Measurements from ENCODE around the gene BCORL1. TPM values are rescaled to one million over a fixed set of nuclear protein-coding genes. Genes with fewer than 3 reads are reported as not detected.
A peak's percentile ranks its signal among the peaks of the same experiment; 100 is the strongest.

The BCORL1 gene
- total RNA-seq, 4 donors from 2014 or later = 3.8 to 13.8 (median 10.5) TPM

DNA sequence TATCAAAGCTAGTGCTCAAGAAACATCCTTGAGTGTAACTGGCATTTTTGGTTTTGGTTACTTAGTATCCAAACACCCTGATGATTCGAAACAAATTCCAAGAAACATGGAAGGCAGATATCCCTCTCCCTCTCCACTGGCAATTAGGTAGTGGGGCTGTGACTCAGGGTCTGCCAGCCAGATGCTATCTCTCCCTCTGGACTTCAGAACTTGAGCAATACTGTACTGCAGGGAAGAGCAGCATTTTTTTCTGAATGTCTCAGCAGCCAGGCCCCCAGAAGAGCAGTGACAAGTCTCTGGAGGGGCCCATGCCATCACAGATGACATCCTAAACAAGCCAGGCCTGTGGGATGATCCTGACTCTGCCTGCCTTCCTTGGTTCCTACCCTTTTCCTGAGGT is 37.3 kb upstream of the BCORL1 start:
- H3K27ac ChIP-seq (replicated peaks in 1 of 4) = no peak overlapping the region
- WGBS = 100% methylated on average over 1 of the region's 1 CpG
- TF ChIP-seq EP300 (IDR thresholded peaks at IDR 0.05) (no peak), POLR2A (IDR thresholded peaks at IDR 0.05; ENCODE audit: low read depth) (no peak)
- no peak overlapping the region for H3K4me3 ChIP-seq
- H3K36me3 ChIP-seq = no peaks in the 10 kb centered on the region
- intact Hi-C loops (cut with DNase I) = no loop called here
- no peak for DNase-seq (ENCODE audit: extremely low spot score)
- H3K27me3 ChIP-seq = no peaks in the 10 kb centered on the region
- no peaks in the 10 kb centered on the region for H3K4me1 ChIP-seq
- no peaks in the 10 kb centered on the region for H3K9me3 ChIP-seq

DNA sequence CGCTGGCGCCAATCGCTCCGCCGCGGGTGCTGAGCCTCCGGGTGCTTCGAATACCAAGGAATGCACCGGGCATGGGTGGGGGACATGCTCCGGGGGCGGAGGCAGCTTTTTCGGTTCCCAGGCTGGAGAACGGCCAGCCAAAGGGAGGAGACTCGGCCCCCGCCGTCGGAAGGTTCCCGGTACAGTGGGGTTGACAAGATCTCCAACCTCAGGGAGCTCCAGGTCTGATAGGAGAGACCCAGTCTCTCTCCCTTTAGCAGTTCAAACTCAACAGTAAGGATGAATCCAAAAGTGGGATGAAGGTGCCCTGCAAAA is 29.1 kb upstream of the BCORL1 start:
- TF ChIP-seq POLR2A (IDR thresholded peaks at IDR 0.05; ENCODE audit: low read depth) = no peak
- no peak for TF ChIP-seq POLR2AphosphoS5 (IDR thresholded peaks at IDR 0.05)
- TF ChIP-seq, protein P1, sequence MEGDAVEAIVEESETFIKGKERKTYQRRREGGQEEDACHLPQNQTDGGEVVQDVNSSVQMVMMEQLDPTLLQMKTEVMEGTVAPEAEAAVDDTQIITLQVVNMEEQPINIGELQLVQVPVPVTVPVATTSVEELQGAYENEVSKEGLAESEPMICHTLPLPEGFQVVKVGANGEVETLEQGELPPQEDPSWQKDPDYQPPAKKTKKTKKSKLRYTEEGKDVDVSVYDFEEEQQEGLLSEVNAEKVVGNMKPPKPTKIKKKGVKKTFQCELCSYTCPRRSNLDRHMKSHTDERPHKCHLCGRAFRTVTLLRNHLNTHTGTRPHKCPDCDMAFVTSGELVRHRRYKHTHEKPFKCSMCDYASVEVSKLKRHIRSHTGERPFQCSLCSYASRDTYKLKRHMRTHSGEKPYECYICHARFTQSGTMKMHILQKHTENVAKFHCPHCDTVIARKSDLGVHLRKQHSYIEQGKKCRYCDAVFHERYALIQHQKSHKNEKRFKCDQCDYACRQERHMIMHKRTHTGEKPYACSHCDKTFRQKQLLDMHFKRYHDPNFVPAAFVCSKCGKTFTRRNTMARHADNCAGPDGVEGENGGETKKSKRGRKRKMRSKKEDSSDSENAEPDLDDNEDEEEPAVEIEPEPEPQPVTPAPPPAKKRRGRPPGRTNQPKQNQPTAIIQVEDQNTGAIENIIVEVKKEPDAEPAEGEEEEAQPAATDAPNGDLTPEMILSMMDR (IDR thresholded peaks at IDR 0.05) = no peak
- no peak for TF ChIP-seq EP300 (IDR thresholded peaks at IDR 0.05)
- DNase-seq (ENCODE audit: extremely low spot score) = no peak
- peak overlapping the region; percentile 42 to 57 (median 47) for H3K4me3 ChIP-seq
- H3K27me3 ChIP-seq = no peaks in the 10 kb centered on the region
- no peaks in the 10 kb centered on the region for H3K36me3 ChIP-seq
- peaks cover 4 to 27% (median 17%) of the 10 kb centered on the region in 4 donors for H3K4me1 ChIP-seq
- 50% methylated on average over 2 of the region's 18 CpGs for WGBS
- no peak overlapping the region for H3K27ac ChIP-seq (replicated peaks in 1 of 4)
- intact Hi-C loops (cut with DNase I) = no loop called here
- H3K9me3 ChIP-seq = no peaks in the 10 kb centered on the region

DNA sequence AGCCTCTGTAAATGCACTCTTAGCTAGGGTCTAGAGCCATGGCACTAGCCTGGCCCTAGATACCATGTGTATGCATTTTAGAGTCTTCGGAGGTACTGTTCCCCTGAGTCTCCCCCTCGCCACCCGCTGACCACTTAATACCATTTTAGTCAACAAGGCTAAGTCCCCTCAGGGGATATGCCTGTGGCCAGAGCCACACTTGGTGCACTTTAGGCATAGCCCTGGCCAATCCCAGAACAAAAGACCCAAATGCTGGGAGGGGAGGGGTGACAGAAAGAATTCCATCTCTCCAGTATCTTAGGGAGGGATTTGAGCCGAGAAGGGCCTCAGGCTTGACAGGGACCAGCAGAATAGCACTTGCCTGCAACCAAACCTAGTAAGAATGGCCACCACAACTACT is 28.6 kb upstream of the BCORL1 start:
- Histone ChIP-seq H3K27ac (replicated peaks in 1 of 4) (no peak overlapping the region), H3K4me1 (peaks cover 4 to 27% (median 17%) of the 10 kb centered on the region in 4 donors), H3K9me3 (no peaks in the 10 kb centered on the region), H3K4me3 (no peak overlapping the region), H3K36me3 (no peaks in the 10 kb centered on the region), H3K27me3 (no peaks in the 10 kb centered on the region)
- intact Hi-C loops (cut with DNase I) = no loop called here
- TF ChIP-seq EP300 (IDR thresholded peaks at IDR 0.05) (no peak), POLR2AphosphoS5 (IDR thresholded peaks at IDR 0.05) (no peak), POLR2A (IDR thresholded peaks at IDR 0.05; ENCODE audit: low read depth) (no peak)
- TF ChIP-seq, protein P1 (IDR thresholded peaks at IDR 0.05) = no peak
- DNase-seq (ENCODE audit: extremely low spot score) = no peak
- WGBS = 68% methylated on average over 3 of the region's 4 CpGs

DNA sequence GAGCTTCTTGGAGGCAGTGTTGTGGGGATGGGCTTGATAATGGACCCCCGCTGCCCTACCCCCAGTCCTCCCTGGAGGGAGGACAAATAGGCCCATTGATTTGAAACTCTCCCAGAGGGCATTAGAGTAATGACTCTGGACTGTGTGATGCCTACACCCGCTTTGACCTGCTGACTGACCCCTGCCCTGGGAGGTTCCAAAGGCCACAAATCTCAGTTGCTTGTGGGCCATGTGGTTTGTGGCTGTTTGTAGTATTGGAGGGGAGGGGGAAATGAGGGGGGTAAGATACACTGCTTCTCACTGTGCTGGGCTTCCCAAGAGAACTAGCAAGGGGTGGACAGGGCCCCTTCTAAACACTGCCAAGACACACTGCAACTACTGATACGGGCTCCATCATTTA is 27.6 kb upstream of the BCORL1 start:
- H3K9me3 ChIP-seq = no peaks in the 10 kb centered on the region
- intact Hi-C loops (cut with DNase I) = no loop called here
- H3K4me3 ChIP-seq = no peak overlapping the region
- H3K27me3 ChIP-seq = no peaks in the 10 kb centered on the region
- no peak for DNase-seq (ENCODE audit: extremely low spot score)
- TF ChIP-seq EP300 (IDR thresholded peaks at IDR 0.05) (no peak), POLR2AphosphoS5 (IDR thresholded peaks at IDR 0.05) (no peak), POLR2A (IDR thresholded peaks at IDR 0.05; ENCODE audit: low read depth) (no peak)
- TF ChIP-seq, protein P1 (IDR thresholded peaks at IDR 0.05) = no peak
- peaks cover 4 to 33% (median 23%) of the 10 kb centered on the region in 4 donors for H3K4me1 ChIP-seq
- WGBS = 69% methylated on average over 2 of the region's 3 CpGs
- H3K27ac ChIP-seq (replicated peaks in 1 of 4) = no peak overlapping the region
- no peaks in the 10 kb centered on the region for H3K36me3 ChIP-seq

DNA sequence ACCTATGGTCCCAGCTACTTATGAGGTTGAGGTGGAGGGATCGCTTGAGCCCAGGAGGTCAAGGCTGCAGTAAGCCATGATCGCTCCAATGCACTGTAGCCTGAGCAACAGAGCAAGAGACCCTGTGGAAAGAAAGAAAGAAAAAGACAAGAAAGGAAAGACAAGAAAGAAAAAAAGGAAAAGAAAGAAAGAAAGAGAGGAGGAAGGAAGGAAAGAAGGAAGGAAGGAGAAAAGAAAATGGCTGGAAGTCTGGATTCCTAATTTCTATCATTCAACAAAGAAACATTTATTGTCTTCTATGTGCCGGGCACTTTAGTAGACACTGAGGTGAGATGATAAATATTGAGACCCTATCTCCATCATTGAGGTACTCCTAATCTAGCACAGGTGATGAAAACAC is 26.8 kb upstream of the BCORL1 start:
- intact Hi-C loops (cut with DNase I) = no loop called here
- Histone ChIP-seq H3K4me1 (peaks cover 4 to 34% (median 24%) of the 10 kb centered on the region in 4 donors), H3K4me3 (no peak overlapping the region), H3K27ac (replicated peaks in 1 of 4) (no peak overlapping the region), H3K27me3 (no peaks in the 10 kb centered on the region), H3K36me3 (no peaks in the 10 kb centered on the region), H3K9me3 (no peaks in the 10 kb centered on the region)
- 88% methylated on average over 3 of the region's 3 CpGs for WGBS
- TF ChIP-seq EP300 (IDR thresholded peaks at IDR 0.05) (no peak), POLR2A (IDR thresholded peaks at IDR 0.05; ENCODE audit: low read depth) (no peak), POLR2AphosphoS5 (IDR thresholded peaks at IDR 0.05) (no peak)
- TF ChIP-seq, protein P1 (IDR thresholded peaks at IDR 0.05) = no peak
- no peak for DNase-seq (ENCODE audit: extremely low spot score)
